NCI-H82 (cell line): ENCODE results near the gene TLX1.
"Not testable (repeated sequence)": the region's sequence is repeated elsewhere in the genome, so short reads cannot be mapped to it uniquely, and the experiment has no call there.

Experiments
- DNase-seq: peaks from one replicate; lab custom pipeline; 2025; lab: John Stamatoyannopoulos, UW

The TLX1 gene

DNA sequence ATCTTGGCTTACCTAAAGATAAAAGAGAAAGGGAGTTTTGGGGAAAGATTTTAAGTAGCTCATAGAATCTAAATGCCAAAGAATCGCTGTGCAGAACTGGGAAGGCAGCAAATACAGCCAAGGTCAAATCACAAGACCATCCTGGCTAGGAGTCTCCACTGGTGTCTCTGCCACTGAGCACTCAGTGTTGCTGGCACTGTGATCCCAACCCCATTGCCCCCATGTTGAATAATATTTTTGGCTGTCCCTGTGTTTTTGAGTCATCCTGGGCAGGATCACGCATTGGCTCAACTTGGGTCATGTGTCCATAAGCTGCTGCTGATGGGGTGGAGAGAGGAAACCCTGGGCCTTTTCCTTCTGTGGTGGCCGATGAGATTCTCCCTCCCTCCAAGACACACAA, 21.2 kb downstream of the TLX1 start:
- DNase-seq: no peak

DNA sequence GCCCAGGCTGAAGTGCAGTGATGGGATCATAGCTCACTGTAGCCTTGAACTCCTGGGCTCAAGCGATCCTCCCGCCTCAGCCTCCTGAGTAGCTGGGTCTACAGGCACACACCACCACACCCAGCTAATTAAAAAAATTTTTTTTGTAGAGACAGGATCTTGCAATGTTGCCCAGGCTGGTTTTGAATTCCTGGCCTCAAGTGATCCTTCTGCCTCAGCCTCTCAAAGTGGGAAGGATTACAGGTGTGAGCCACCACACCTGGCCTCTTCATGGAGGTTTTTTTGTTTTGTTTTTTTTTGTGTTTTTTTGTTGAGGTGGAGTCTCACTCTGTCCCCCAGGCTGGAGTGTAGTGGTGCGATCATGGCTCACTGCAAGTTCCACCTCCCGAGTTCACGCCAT, 23.4 kb downstream of the TLX1 start:
- DNase-seq: not testable (repeated sequence)

DNA sequence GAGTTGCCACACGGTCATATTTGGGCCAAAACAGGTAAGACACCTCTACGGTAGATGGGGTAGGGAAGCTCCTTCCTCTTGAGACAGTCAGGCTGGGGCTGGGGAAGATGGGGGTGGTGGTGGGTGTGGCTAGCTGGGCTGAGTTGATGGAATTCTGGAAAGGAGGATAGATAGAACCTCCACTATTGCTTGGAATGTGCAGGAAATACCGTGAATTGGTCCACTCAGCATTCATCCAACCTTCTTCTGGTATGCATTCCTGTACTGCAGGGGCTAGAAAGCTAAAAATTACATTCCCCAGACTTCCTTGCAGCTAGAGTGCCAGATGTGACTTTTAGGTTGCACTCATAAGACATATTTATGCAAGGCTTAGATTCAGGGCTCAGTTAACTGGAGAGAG, 24.8 kb downstream of the TLX1 start:
- no peak for DNase-seq

DNA sequence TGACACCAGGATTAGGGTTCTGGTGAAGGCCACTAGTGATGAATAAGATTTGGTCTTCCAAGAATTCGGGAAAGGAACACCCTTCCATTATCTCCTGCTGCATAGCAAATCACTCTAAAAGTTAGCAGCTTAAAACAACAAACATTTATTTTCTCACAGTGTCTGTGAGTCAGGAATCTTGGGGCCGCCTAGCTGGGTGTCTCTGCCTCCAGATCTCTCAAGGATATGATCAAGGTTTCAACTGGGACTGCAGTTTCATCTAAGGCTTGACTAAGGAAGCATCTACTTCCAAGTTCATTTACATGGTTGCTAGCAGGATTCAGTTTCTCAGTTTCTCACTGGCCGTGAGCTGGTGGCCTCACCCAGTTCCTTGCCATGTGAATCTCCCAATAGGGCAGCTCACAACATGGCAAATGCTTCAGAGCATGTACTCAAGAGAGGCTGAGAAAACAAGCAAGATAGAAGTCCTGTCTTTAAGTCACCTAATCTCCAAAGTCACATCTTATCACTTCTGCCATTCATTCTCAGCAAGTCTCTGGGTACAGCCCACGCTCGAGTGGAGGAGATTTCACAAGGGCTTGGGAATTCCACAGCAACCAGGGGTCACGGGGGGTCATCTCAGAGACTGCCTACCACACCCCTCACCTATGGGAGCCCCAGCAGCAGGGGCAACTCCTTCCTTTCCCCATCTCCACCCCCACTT, 26.8 kb downstream of the TLX1 start:
- no peak for DNase-seq

DNA sequence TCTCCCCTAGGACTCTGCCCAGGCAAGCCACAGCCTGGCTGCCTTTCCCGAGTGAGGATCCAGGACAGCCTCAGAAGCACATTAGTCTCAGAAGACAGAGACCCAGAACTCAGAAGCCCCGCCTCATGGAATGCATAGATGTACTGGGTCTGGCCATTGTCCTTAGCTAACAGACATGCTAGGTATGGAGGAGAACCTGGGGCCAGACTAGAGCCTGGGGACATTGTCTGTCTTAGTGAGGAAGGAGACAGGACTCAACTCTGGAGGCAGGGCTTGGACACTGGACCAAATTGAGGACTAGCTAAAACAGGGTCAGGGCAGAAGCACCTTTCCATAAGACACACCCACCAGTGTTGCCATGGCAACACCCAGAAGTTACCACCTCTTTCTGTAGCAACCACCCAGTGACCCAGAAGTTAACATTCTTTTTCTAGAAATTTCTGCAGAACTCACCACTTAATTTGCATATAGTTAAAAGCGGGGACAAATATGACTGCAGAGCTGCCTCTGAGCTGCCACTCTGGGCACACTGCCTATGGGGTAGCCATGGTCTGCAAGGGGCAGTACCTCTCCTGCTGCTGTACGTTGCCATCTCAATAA, 27.5 kb downstream of the TLX1 start:
- DNase-seq: no peak

DNA sequence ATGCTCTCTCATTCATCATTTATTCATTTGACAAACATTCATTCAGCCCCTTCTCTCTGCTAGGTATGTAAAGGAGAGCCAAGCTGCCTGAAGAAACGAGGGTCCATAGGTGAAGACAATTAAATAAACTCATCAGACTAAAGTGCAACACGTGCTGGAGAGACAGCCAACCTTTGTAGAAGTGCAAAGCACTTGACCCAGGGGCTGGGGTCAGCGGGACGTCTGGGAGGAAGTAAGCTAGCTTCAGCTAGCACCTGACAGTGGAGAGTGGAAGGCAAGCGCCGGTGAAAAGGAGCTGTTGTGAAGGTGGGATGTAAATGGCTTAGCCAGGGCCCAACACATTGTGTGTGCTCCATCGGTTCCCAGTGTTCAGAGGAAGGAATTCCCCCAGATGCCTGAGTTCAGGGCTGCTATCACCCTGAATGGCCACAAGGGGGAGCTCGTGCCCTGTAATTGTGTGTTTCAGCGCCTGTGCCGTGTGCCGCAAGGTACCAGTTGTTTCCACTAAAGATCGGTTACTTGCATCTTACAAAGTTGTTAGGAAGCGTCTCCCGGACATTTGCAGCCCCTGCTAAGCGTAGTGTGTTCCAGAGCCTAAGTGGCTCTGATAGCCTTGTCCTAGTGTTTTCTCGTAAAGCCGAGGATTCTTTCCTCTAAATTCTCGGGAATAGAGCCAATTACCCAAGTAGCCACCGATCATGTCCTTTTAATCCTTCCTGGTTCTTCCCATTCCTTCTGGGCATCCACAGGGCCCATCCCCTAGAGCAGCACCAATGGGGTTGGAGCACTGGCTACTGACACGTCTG, 30.6 kb downstream of the TLX1 start:
- DNase-seq: peak; percentile 84

DNA sequence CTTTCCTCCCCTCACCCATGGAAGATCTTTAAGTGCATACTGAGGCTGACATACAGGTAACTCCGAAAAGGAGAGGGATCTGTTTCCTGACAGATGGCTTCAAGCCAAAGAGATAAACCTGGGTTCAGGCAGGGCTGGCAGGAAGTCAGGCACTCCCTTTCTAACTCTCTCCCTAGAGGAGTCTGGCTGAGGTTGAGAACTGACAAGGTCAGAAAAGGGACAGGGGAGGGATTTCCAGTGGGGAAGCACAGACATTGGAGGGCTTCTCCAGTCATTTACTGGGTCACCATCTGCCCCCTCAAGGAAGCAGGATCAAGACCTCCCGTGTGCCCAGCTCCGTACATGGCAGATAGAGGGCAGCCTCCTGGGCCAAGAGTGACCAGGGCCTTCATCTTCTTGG, 31.6 kb downstream of the TLX1 start:
- peak; percentile 79 for DNase-seq

DNA sequence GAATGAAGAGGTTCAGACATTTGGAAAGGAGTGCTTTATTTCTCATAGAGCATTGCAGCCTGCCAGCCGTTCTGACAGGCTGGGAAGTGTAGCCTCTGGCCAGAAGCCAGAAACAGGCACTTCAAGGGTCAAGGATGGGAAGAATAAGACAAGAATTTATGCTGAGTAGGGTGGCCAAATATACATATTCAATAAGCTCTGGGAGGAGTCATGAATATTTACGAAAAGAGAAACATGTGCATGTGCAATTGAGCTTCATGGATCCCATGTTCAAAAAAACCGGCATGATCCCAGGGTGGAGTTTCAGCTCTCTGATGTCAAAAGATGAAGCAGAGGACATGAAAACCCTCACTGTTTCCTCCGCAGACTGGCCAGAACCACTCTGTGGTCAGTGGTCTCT, 32.9 kb downstream of the TLX1 start:
- DNase-seq: no peak

DNA sequence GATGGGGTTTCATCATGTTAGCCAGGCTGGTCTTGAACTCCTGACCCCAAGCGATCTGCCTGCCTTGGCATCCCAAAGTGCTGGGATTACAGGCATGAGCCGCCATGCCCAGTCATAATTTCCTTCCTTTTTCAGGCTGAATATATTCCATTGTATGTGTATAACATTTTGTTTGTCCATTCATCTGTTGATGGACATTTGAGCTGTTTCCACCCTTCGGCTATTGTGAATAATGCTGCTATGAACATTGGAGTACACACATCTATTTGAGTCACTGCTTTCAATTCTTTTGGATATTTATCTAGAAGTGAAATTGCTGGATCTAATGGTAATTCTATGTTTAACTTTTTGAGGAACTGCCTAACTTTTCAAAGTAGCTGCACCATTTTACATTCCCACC, 34.6 kb downstream of the TLX1 start:
- DNase-seq: no peak

DNA sequence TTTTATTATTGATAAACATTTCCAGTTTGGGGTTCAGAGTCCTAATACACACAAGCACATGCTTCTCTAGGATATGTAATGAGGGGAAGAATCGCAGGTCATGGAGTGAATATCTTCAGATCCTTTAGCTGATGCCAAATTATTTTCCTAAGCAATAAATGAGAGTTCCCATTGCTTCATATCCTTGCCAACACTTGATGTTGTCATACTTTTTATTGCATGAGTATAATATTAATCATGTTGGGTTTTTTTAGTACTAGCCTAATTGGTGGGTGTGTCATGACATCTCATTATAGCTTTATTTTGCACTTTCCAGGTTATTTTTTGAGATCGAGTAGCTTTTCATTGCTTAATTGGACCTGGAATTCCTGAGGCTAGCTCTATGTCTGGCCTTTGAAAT, 35.3 kb downstream of the TLX1 start:
- DNase-seq: no peak

DNA sequence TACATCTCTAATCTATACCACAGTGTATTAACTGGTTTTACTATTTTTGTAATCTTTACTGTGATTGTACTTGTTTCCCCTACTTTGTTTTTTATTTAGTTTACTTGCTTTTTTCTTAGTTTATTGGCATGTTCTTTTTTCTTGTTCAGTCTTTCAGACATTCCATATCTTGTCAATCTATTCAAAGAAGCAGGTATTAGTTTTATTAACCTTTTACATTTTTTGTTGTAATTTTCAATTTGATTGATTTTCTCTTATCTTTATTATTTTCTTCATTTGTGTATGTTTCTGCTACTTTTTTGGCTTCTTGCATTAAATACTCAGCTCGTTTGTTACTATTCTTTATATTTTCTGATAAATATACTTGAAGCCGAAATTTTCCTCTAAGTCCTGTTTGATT, 41.6 kb downstream of the TLX1 start:
- DNase-seq: no peak

DNA sequence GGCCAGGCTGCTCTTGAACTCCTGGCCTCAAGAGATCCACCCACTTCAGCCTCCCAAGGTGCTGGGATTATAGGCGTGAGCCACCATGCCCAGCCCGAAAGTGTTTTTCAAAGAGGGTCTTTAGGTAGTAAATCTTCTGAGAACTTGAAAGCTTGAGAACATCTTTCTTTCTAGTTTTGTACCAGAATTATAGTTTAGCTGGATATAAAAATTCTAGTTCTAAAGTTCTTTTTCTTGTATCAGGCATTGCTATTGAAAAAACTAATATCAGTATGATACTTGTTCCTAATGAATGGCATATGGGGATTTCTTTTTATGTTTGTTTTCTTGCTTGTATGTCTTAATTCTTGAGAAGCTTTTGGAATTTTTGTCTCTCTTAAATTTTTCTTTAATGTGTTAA, 43.2 kb downstream of the TLX1 start:
- no peak for DNase-seq

DNA sequence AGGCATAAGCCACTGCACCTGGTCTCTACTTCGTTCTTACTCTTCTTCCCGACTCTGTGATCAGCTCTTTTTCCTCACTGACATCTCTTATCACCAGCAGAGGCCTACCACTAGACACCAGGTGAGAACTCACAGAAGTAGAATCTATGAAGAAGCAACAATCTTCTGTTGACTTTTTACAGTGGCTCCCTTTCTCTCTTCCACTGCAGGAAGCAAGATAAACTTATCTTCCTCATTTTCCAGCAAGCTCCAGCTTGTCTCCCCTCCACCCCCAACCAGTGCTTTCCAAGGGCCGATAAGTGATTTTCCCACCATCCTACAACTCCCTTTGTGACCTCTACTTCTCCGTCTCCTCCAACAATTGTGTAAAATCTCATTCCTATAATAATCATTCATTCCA, 45.5 kb downstream of the TLX1 start:
- no peak for DNase-seq

DNA sequence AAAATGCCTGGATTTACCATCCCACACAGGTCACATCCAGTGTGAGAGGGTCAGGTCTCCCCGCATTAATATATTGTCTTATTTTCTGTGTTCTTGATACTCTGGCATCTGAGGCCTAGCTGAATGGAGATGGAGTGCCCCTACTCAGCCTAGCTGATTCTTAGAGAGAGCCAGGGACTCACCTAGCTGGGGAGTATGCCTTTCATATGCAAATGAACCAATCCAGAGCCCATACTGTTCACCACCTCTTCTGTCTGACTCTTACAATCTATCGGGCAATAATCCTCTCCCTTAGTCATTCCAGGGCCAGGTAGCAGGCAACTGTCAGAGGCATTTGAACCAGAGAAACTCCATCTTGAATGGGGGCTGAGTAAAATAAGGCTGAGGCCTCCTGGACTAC, 51.8 kb downstream of the TLX1 start:
- no peak for DNase-seq

DNA sequence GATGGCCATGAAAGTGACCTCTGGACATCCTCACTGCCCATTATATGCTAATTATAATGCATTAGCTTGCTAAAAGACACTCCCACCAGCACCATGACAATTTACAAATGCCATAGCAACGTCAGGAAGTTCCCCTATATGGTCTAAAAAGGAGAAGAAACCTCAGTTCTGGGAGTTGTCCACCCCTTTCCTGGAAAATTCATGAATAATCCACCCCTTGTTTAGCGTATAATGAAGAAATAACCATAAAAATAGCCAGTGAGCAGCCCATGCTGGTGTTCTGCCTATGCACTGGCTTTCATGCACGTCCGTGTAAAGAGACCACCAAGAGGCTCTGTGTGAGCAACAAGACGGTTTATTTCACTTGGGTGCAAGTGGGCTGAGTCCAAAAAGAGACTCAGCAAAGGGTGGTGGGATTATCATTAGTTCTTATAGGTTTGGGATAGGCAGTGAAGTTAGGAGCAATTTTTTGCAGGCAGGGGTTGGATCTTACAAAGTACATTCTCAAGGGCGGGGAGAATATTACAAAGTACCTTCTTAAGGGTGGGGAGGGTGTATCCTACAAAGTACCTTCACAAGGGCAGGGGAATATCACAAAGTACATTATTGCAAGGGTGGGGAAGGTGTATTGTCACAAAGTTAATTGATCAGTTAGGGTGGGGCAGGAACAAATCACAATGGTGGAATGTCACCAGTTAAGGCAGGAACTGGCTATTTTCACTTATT, 52.5 kb downstream of the TLX1 start:
- DNase-seq: no peak
